Stimulated activated effector memory CD8-positive, alpha-beta T cell treated with anti-CD3 and anti-CD28 coated beads, Interleukin-12 subunit alpha, Interleukin-12 subunit beta, amount 100 ng/mL, for 72 hours (primary cell): ENCODE measurements around the gene STXBP5.

Source experiments
- ATAC-seq: fragments of 150-1000 bp; cut with Tn5 transposase; 2 replicates; pipeline ENCODE4 v1.10.0; 2021
- DNase-seq, 2 donors: peaks; one replicate each; pipeline ENCODE4 v3.0.0; 2021 to 2022; ENCODE audit warnings: low spot score in 2 of 2
- H3K27ac Mint-ChIP-seq: one replicate; pipeline ENCODE4 v1.8.0; 2022; ENCODE audit warnings: mild to moderate bottlenecking, mixed read lengths
- H3K36me3 Mint-ChIP-seq: one replicate; pipeline ENCODE4 v1.8.0; 2022; ENCODE audit warnings: mild to moderate bottlenecking, mixed read lengths
- H3K4me1 Mint-ChIP-seq: one replicate; pipeline ENCODE4 v1.8.0; 2022; ENCODE audit warnings: mixed read lengths
- H3K4me3 Mint-ChIP-seq: one replicate; pipeline ENCODE4 v1.8.0; 2022; ENCODE audit warnings: mild to moderate bottlenecking, mixed read lengths
- H3K9me3 Mint-ChIP-seq: one replicate; pipeline ENCODE4 v1.8.0; 2022; ENCODE audit warnings: mixed read lengths

The STXBP5 gene

DNA sequence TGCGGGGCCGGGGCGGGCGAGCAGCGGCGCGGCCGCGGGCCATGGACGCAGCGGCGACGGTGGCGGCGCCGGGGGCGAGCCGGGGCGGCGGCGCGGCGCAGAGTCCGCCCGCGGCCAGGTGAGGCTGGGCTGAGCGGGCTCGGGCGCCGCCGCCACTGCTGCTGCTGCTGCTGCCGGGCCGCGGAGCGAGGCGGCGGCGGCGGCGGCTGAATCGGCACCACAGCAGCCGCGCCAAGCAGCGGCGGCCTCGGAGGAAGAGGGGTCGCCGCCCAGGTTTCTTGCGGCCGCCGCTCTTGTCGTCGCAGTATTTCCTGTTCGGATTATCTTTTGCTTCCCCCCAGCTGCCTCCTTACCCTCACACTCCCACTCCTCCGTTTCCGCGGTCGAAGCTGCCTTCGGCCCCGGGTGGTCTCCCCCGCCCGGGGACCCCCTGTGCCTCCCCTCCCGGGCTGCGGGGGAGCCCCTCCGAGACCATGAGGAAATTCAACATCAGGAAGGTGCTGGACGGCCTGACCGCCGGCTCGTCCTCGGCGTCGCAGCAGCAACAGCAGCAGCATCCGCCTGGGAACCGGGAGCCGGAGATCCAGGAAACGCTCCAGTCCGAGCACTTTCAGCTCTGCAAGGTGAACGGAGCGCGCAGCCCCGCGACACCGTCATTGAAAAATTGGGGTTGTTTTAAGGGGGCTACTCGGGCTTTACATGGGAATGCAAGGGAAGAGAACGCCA lies at the start of gene STXBP5:
TSS of gene STXBP5 (plus strand) at position 358 of the 726 bp plus-strand sequence. CDS start at position 474, 116 bp downstream.
- H3K4me1 Mint-ChIP-seq, result peaks cover 23% of the 10 kb centered on the region
- DNase-seq (peak; percentile 30 to 76), ATAC-seq (peak; percentile 34)
- H3K4me3 Mint-ChIP-seq, result peak within 1 kb of the TSS; percentile 86
- H3K9me3 Mint-ChIP-seq, result no peaks in the 10 kb centered on the region
- H3K36me3 Mint-ChIP-seq, result peaks cover 41% of the 10 kb centered on the region
- peak within 1 kb of the TSS; percentile 93 for H3K27ac Mint-ChIP-seq

DNA sequence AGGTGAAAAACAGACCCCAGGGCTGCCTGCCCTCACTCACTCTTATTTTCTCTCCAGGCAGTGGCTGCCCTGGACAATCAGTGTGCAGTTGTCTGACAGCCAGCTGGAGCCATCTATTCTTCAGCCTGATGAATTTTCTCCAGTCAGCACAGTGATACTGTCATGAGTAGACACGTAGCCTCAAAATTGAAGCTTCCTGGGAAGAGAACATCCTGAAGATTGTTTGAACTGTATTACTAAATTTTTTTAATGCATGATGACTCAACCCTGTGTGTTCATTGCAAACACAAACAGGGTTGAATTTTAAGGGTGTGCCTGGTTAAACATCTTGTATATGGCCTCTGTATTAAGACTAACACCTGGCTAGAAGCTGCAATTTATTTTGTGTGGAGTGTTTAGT lies 49.8 kb upstream of the STXBP5 start:
- ATAC-seq, result no peak
- Mint-ChIP-seq H3K4me3 (no peak overlapping the region), H3K27ac (no peak overlapping the region), H3K36me3 (no peaks in the 10 kb centered on the region), H3K4me1 (no peaks in the 10 kb centered on the region), H3K9me3 (no peaks in the 10 kb centered on the region)
- no peak for DNase-seq

DNA sequence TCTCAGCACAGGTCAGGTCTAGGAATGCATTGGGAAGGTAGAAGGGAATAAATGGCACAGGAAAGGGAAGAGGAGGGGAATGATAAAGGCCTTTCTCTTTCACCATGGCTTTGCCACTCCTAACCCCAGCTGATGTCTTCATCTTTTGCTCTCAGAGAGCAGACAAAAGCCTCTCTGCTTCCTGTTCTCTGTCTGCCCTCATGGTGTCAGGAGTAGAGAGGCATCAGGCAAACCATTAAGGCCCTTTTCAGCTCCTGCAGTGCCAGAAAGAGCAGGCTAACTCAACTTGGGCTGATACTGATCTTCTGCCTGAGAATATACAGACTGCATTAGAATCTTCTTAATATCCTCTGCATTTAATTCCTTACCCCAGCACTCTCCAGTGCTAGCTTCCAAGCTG lies 48.0 kb upstream of the STXBP5 start:
- no peaks in the 10 kb centered on the region for H3K36me3 Mint-ChIP-seq
- H3K27ac Mint-ChIP-seq, result no peak overlapping the region
- ATAC-seq, result peak; percentile 31

DNA sequence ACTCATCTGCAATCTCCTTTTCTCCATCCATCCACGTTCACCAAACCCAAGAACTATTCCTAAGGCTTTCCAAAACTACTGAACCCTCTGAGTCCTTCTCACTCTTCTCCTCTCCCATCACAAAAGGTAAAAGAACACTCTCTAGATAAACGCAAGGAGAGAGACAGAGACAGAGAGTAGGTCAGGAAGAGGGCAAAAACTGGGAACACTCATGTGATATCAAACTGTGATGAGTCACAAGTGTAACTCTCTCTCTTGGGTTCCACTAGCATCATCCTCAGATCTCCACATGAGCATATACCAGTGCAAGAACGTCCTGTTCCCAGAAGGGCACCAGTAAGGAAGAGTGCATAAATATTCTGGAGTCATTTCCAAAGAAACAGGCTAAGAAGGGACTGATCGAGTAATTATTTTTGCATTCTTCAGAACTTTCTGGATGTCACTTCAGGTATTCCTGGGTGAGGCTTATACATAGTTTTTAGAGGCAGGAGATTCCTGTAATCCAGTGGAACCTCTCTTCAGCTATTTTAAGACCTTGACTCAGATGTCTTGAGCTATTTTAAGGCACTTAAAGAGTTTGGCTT lies 47.3 kb upstream of the STXBP5 start:
- H3K4me3 Mint-ChIP-seq, result no peak overlapping the region
- H3K4me1 Mint-ChIP-seq, result no peaks in the 10 kb centered on the region
- no peaks in the 10 kb centered on the region for H3K36me3 Mint-ChIP-seq
- DNase-seq (no peak), ATAC-seq (no peak)
- H3K9me3 Mint-ChIP-seq, result no peaks in the 10 kb centered on the region
- H3K27ac Mint-ChIP-seq, result no peak overlapping the region

More for the DNA sequence above, 48.0 kb upstream of the STXBP5 start:
- no peaks in the 10 kb centered on the region for H3K9me3 Mint-ChIP-seq
- DNase-seq, result no peak
- H3K4me3 Mint-ChIP-seq, result no peak overlapping the region
- H3K4me1 Mint-ChIP-seq, result no peaks in the 10 kb centered on the region

DNA sequence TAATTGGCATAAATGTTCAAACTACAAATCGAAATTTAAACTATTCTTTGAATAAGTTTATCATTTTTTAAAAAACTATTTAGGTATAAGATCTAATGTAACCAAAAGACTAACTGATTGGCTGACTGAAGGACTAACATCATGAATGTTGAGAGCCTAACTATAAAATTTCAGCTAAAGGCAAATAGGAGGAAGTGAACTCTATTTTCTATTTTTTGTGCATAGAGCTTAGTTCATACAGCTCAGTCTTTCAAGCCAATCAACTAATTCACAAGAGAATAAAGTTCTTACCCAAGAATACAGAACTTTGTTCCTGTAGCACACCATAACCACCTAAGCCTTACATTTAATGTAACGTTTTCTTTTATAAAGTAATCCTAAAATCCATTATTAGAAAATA lies 46.3 kb upstream of the STXBP5 start:
- no peak overlapping the region for H3K27ac Mint-ChIP-seq
- ATAC-seq, result no peak
- DNase-seq, result no peak
- H3K9me3 Mint-ChIP-seq, result no peaks in the 10 kb centered on the region
- H3K4me1 Mint-ChIP-seq, result no peaks in the 10 kb centered on the region
- H3K4me3 Mint-ChIP-seq, result no peak overlapping the region
- H3K36me3 Mint-ChIP-seq, result no peaks in the 10 kb centered on the region

DNA sequence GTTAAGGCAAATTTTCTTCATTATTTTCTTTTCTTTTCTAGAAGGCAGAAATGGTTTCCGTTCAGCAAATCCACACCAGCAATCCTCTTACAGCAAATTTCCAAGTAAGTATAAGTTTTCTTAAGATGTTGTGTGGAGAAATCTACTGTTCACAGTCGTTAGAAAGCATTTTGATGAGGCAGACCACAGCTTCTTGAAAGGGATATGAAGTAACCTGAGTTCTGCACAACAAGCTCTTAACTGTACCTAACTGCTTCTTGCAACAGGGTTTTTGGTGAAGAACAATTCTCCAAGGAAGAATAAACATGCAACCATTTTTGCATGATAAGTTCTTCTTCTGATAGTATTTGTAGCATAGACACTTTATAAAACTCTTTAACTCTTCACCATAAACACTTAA lies 45.3 kb upstream of the STXBP5 start:
- Mint-ChIP-seq H3K9me3 (no peaks in the 10 kb centered on the region), H3K4me3 (no peak overlapping the region), H3K27ac (no peak overlapping the region), H3K4me1 (no peaks in the 10 kb centered on the region), H3K36me3 (no peaks in the 10 kb centered on the region)
- no peak for ATAC-seq
- no peak for DNase-seq

DNA sequence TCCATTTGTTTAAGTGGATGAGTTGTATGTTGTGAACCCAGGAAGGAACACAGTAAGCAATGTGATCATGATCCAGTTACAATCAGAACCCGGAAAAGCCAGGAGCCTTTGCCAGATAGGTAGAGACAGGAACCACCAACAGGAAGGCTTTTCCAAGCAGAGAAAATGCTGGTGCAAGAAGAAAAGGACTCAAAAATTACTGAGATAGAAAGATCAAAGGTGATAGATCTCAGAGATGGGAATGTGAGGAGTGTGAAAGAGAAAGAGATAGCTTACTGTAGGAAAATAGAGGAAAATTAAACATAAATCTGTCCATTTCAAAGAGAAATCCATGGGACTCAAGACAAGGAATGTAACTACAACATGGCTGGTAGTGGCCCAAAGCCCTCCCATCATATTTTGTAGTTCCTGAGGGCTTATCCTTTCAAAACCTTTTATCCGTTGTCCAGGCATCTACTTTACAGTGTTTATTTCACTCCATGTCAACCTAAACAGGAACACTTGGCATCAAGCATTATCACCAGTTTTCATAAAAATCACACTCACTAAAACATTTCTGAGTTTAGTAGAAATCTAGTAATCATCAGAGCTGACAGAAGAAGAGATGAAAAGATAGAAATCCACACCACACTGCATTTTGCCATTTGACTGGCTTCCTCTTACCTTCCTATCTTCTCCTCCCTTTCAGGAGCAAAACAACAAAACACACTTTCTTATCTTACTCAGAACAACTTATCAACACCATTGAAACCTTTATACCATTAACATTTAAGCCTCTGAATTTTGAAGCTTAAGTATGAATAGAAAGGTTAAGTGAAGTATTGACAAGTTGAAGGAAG lies 44.5 kb upstream of the STXBP5 start:
- DNase-seq (no peak), ATAC-seq (no peak)
- Mint-ChIP-seq H3K27ac (no peak overlapping the region), H3K9me3 (no peaks in the 10 kb centered on the region), H3K4me3 (no peak overlapping the region), H3K4me1 (no peaks in the 10 kb centered on the region), H3K36me3 (no peaks in the 10 kb centered on the region)

DNA sequence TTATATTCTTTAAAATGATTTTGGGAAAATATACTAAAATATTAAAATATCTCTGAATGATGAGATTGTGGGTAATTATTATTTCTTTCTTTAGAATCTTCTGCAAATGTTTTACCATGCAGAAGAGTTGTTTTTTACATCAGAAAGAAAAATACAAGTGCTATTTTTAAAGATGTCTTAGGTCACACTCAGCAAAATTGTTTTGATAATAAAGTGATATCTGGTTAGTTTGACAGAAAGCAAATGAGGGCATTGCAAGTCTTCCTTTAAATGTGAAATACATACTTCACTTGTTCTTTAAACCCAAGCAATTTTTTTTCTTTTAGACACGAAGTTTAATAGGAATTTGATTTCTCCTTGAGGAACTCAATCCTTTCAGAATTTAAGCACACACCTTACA lies 43.6 kb upstream of the STXBP5 start:
- no peaks in the 10 kb centered on the region for H3K36me3 Mint-ChIP-seq
- no peak overlapping the region for H3K4me3 Mint-ChIP-seq
- DNase-seq (no peak), ATAC-seq (no peak)
- H3K4me1 Mint-ChIP-seq, result no peaks in the 10 kb centered on the region
- no peaks in the 10 kb centered on the region for H3K9me3 Mint-ChIP-seq
- no peak overlapping the region for H3K27ac Mint-ChIP-seq

DNA sequence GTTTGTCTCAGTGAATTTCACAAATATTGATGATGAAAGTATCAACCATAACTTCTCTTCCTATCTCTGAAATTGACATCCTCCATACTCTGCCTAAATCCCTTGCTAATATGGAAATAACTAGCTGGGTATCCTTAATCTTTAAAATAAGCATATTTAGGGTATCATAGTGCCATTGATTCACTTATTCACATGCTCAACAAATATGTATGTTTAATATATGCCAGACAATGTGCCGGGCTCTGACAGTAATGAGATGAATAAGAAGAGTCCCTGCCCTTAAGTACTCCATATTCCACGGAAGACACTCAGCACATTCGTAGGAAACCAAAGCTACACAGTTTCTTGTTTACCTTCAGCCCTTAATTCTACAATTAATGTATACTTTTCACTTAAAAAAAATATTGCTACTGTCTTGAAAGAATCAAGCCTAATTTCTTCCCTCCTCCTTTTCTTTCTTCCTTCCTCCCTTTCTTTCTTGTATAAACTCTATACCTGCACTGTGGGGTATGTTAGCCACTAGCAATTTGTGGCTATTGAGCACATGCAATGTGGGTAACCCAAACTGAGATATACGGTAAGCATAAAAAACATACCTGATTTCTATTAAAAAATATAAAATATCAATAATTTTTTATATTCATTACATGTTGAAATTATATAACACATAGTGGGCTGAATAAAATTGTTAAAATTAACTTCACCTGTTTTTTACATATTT lies 42.8 kb upstream of the STXBP5 start:
- Mint-ChIP-seq H3K4me3 (no peak overlapping the region), H3K27ac (no peak overlapping the region), H3K4me1 (no peaks in the 10 kb centered on the region), H3K9me3 (no peaks in the 10 kb centered on the region), H3K36me3 (no peaks in the 10 kb centered on the region)
- ATAC-seq (no peak), DNase-seq (no peak)

DNA sequence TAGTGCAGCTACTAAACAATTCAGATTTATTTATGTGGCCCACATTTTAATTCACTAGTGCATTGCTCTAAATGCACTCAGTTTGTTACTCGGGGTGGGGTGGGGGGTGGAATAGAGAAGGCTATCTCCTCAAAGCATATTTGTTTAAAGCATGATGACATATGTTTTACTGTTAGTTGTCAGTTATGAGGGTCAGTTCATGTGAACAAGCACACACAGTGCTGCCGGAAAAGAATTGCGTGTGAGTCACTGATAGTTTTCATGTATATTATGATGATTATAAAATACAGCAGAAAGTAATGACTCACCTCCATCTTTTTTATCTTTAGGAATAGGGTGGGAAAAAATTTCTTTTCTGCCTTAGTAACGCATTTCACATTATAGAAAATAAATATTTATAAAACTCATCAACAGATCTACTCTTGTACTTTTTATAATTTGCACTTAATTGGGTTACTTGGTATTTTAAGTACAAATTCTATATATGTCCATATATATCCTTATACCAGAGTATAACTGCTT lies 42.2 kb upstream of the STXBP5 start:
- Mint-ChIP-seq H3K27ac (no peak overlapping the region), H3K9me3 (no peaks in the 10 kb centered on the region), H3K36me3 (no peaks in the 10 kb centered on the region), H3K4me3 (no peak overlapping the region), H3K4me1 (no peaks in the 10 kb centered on the region)
- no peak for DNase-seq
- ATAC-seq, result no peak

DNA sequence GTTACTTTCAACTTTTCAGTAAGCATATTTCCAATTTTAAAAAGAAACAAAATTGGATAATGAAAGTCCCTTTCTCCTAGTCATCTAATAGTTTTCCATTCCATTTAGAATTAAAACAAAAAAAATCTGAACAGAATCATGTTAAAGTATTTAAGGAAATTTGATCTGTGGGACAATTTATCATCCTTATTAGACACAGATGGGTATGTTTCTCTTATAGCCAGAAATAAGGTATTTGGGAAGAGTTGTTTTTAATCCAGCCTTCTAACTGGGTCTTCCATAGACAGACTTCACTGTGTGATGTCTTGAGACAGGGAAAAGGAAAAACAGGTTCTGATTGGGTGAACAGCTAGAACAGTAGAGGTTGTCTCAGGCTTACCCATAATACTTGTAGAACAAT lies 39.5 kb upstream of the STXBP5 start:
- H3K9me3 Mint-ChIP-seq, result no peaks in the 10 kb centered on the region
- H3K36me3 Mint-ChIP-seq, result no peaks in the 10 kb centered on the region
- ATAC-seq (no peak), DNase-seq (no peak)
- no peaks in the 10 kb centered on the region for H3K4me1 Mint-ChIP-seq
- H3K4me3 Mint-ChIP-seq, result no peak overlapping the region
- no peak overlapping the region for H3K27ac Mint-ChIP-seq

DNA sequence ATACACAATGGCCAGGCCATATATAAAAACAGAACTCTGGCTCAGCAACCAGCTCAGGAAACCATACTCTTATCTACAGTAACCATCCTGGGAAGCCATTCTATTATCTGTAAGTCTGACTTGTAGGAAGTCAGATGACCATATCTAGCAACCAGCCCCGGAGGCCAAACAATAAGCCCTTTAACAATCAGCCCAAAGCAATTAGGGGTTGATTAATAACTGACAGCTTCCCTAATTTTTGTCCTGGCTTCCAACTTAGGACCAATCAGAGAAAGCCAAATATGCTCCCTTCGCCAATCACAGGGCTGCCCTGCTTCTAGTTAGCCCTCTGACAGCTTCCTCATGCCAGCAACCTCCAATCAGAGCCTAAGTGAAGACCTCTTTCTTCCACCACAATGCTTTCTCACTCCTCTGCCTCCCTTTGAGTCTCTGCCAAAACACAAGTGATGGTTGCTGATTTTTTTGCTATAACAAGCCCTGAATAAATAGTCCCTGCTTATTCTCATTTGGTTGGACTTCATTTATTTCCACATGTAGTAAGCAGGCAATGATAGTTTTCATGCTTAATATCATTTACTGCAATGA lies 37.8 kb upstream of the STXBP5 start:
- Mint-ChIP-seq H3K4me3 (no peak overlapping the region), H3K9me3 (no peaks in the 10 kb centered on the region), H3K36me3 (no peaks in the 10 kb centered on the region), H3K27ac (no peak overlapping the region), H3K4me1 (no peaks in the 10 kb centered on the region)
- no peak for DNase-seq
- no peak for ATAC-seq

DNA sequence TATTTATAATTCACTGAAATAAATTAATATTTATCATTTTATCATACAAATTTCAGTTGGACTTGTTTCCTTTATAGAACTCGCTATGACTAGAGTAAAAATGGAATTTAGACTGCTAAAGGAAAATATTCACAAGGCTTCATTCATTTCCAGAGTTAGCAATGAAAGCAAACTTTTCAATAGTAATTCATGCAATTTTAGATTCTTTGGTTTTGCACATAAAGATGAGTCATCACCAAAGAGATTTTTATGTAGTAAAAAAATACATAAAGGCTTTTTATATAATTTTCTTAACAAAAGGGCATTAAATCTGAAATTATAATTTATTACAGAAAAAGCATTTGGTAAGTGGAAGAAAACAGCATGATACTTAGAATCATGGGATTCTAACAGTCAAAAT lies 37.2 kb upstream of the STXBP5 start:
- ATAC-seq, result no peak
- Mint-ChIP-seq H3K36me3 (no peaks in the 10 kb centered on the region), H3K4me3 (no peak overlapping the region), H3K4me1 (no peaks in the 10 kb centered on the region), H3K9me3 (no peaks in the 10 kb centered on the region), H3K27ac (no peak overlapping the region)
- DNase-seq, result no peak

DNA sequence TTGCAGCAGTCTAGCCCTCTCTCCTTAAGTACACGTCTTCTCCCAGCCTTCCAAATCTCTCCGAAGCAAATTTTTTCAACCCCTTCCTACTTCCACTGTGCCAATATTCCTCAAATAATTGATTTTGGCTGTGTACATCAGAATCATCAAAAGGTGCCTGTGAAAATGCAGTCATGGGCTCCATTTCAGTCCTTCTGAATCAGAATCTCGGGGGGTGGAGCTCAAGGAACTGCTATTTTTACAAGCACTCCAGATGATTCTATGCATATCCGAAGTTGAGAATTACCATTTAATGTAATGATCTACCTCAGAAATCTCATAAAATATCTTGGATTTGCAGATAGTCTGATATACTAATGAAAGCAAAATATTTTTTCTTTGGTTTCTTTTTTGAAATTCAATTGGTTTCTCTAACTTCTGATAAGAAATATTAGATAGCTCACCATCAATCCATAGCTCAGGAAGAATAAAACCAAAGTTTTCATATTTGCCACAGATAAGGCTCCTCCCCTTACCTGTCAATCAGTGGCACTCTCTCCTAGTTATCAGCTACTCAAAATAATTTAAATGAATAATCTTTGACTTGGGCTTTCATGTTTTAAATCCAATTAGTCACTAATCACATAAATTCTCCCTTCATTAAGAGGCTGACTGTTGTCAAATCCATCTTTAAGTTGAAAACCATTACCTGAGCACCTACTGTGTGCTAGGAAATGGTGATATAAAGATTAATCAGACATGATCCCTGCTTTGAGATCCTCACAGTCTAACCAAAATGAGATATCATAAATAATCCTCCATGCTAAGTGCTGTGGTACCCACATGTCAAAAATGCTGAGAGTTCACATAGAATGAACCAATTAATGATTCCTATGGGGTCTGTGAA lies 36.4 kb upstream of the STXBP5 start:
- ATAC-seq (no peak), DNase-seq (no peak)
- Mint-ChIP-seq H3K9me3 (no peaks in the 10 kb centered on the region), H3K36me3 (no peaks in the 10 kb centered on the region), H3K27ac (no peak overlapping the region), H3K4me1 (no peaks in the 10 kb centered on the region), H3K4me3 (no peak overlapping the region)
